ENCODE measurements around the gene CEP295NL.
"Not testable (repeated sequence)": the region's sequence is repeated elsewhere in the genome, so short reads cannot be mapped to it uniquely, and the experiment has no call there.

CEP295NL gene

GRCh38 chr17:78868391-78868790, 34.6 kb downstream of the CEP295NL start:
- Histone ChIP-seq H3K9me3 (no peaks in the 10 kb centered on the region), H3K27me3 (no peaks in the 10 kb centered on the region), H3K36me3 (peaks cover 63% of the 10 kb centered on the region), H3K27ac (peak overlapping the region; percentile 85), H3K4me3 (ENCODE audit: low read depth in 1 of 2, low read length in 1 of 2) (no peak overlapping the region), H3K4me1 (ENCODE audit: control insufficient read depth in 1 of 2, insufficient read depth in 1 of 2, low read depth in 1 of 2, low read length in 1 of 2) (peaks cover 42% of the 10 kb centered on the region in 2 experiments)
- TF ChIP-seq CTCF (IDR thresholded peaks at IDR 0.05): no peak

DNA sequence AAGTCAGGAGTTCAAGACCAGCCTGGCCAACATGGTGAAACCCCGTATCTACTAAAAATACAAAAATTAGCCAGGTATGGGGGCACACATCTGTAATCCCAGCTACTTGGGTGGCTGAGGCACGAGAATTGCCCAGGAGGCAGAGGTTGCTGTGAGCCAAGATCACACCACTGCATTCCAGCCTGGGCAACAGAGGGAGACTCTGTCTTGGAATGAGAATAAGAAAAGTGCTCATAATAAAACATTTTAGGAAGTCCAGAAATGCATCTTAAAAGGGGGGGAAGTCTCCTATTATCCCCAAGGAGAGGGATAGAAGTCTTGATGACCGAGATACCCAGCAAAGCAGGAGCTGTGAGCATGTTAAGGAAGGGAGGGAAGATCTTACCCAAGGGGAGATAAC, 36.0 kb downstream of the CEP295NL start:
- H3K4me3 ChIP-seq (ENCODE audit: low read depth in 1 of 2, low read length in 1 of 2); H3K27me3 ChIP-seq; H3K9me3 ChIP-seq: not testable (repeated sequence)
- Histone ChIP-seq H3K36me3 (peaks cover 61% of the 10 kb centered on the region), H3K4me1 (ENCODE audit: control insufficient read depth in 1 of 2, insufficient read depth in 1 of 2, low read depth in 1 of 2, low read length in 1 of 2) (peaks cover 42 to 48% of the 10 kb centered on the region in 2 experiments), H3K27ac (peak overlapping the region; percentile 85)

DNA sequence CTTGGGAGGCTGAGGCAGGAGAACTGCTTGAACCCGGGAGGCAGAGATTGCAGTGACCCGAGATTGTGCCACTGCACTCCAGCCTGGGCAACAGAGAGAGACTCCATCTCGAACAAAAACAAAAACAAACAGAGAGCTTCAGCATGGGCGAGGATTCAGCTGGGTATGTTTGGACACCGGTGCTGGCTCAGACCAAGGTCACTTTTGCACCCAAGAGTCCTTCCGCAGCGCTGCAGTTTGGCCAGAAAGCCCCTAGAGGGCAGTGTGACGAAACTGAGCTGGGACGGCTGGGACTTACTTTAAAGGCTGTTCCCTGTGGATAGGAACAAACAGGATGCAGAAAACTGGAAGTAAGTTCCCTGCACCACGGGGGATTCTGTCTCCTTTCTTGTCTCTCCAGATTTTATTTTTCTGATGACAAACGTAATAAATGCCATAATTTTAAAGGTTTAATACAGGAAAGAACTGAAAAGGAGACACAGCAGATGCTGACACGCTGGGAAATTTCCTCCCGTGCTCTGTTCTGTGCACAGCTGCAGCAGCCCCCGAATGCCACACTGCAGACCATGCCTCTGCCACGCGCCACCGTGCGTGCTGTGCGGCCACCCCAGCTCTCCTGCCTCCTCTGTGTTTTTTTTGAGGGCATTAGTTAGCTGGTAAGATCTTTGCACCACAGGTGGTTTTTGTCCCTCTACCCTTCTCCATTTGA, 37.2 kb downstream of the CEP295NL start:
- Histone ChIP-seq H3K36me3 (peaks cover 56% of the 10 kb centered on the region), H3K27me3 (no peaks in the 10 kb centered on the region), H3K27ac (peak overlapping the region; percentile 85), H3K9me3 (no peaks in the 10 kb centered on the region), H3K4me3 (ENCODE audit: low read depth in 1 of 2, low read length in 1 of 2) (no peak overlapping the region), H3K4me1 (ENCODE audit: control insufficient read depth in 1 of 2, insufficient read depth in 1 of 2, low read depth in 1 of 2, low read length in 1 of 2) (peaks cover 42 to 49% of the 10 kb centered on the region in 2 experiments)
- peak; percentile 97 for TF ChIP-seq CTCF (IDR thresholded peaks at IDR 0.05)

DNA sequence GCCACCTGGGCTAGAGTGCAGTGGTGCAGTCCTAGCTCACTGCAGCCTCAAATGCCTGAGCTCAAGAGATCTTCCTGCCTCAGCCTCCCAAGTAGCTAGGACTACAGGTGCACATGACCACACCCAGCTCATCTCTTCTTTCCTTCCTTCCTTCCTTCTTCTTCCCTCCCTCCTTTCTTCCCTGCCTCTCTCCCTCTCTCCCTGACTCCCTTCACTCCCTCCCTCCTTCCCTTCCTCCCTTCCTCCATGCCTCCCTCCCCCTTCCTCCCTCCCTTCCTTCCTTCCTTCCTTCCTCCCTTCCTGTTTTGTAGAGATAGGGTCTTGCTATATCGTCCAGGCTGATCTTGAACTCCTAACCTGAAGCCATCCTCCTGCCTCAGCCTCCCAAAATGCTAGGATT, 38.9 kb downstream of the CEP295NL start:
- peak overlapping the region; percentile 85 for H3K27ac ChIP-seq
- no peak for TF ChIP-seq CTCF (IDR thresholded peaks at IDR 0.05)
- H3K27me3 ChIP-seq: no peaks in the 10 kb centered on the region
- H3K36me3 ChIP-seq: peaks cover 51% of the 10 kb centered on the region
- no peak overlapping the region for H3K4me3 ChIP-seq (ENCODE audit: low read depth in 1 of 2, low read length in 1 of 2)
- H3K9me3 ChIP-seq: no peaks in the 10 kb centered on the region
- peaks cover 42 to 49% of the 10 kb centered on the region in 2 experiments for H3K4me1 ChIP-seq (ENCODE audit: control insufficient read depth in 1 of 2, insufficient read depth in 1 of 2, low read depth in 1 of 2, low read length in 1 of 2)

- Histone ChIP-seq H3K36me3 (peaks cover 53% of the 10 kb centered on the region), H3K27me3 (no peaks in the 10 kb centered on the region), H3K9me3 (no peaks in the 10 kb centered on the region), H3K4me3 (ENCODE audit: low read depth in 1 of 2, low read length in 1 of 2) (no peak overlapping the region), H3K27ac (peak overlapping the region; percentile 57), H3K4me1 (ENCODE audit: control insufficient read depth in 1 of 2, insufficient read depth in 1 of 2, low read depth in 1 of 2, low read length in 1 of 2) (peaks cover 37 to 42% of the 10 kb centered on the region in 2 experiments)
- TF ChIP-seq CTCF (IDR thresholded peaks at IDR 0.05): no peak
These were observed 40.7 kb downstream of the CEP295NL start for GRCh38 chr17:78862073-78863023.

DNA sequence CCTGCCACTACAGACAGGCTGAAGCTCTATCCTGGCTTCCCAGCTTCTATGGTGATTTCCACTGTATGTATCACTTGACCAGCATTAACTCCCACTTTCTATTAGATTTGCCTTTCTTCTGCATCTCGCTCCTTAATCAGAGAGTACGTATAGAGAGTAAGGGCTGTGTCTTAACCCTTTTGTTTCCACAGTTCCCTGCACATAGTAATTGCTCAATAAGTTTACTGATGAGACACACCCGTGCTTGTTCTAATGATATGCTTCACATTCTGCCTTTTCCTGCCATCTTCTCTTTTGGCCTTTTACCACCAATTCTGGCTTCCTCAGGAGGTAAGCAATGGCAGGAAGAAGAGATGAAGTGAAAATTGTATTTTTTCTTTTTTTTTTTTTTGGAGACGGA, 41.8 kb downstream of the CEP295NL start:
- Histone ChIP-seq H3K4me3 (ENCODE audit: low read depth in 1 of 2, low read length in 1 of 2) (no peak overlapping the region), H3K9me3 (no peaks in the 10 kb centered on the region), H3K4me1 (ENCODE audit: control insufficient read depth in 1 of 2, insufficient read depth in 1 of 2, low read depth in 1 of 2, low read length in 1 of 2) (peaks cover 26 to 31% of the 10 kb centered on the region in 2 experiments), H3K36me3 (peaks cover 64% of the 10 kb centered on the region), H3K27me3 (no peaks in the 10 kb centered on the region), H3K27ac (peak overlapping the region; percentile 57)
- TF ChIP-seq CTCF (IDR thresholded peaks at IDR 0.05): no peak

Measured in neutrophil (primary cell).